HepG2 (cell line): ENCODE measurements around the gene ADGRE3. TPM values are rescaled to one million over a fixed set of nuclear protein-coding genes. Genes with fewer than 3 reads are reported as not detected.
A peak's percentile ranks its signal among the peaks of the same experiment; 100 is the strongest.

Experiments
- ATAC-seq: fragments of 200-7000 bp; cut with Tn5 transposase; 3 replicates; pipeline ENCODE4 v1.9.1; 2020; ENCODE audit warnings: mild to moderate bottlenecking, moderate library complexity
- BruUV-seq: library from RNA; stranded (reverse); fragments of 400-500 nt; replicated peaks from 2 replicates; lab custom pipeline; 2021; lab: Mats Ljungman, UMichigan
- CTCF ChIA-PET: fragments of 300-600 bp; formaldehyde crosslinking; extraction: SDS; loops from one replicate; lab custom pipeline; 2021; ENCODE audit warnings: low total read pairs, inconsistent platforms, low intra/inter-chr PET ratio; lab: Yijun Ruan, JAX
- POLR2A ChIA-PET: fragments of 350-600 bp; sonication (Branson Sonifier 250); formaldehyde crosslinking; loops from one replicate; lab custom pipeline; 2020; ENCODE audit warnings: antibody characterized with exemption, inconsistent platforms; lab: Yijun Ruan, JAX
- DNase-seq: peaks from one replicate; pipeline ENCODE4 v3.0.0-alpha.2; 2015; ENCODE audit warnings: low spot score
- FAIRE-seq: peaks from 3 replicates; lab custom pipeline; 2011; peaks lifted over from hg19 to GRCh38; lab: Jason Lieb, UNC
- H2AFZ ChIP-seq: one replicate; pipeline ENCODE4 v1.6.1; 2011; ENCODE audit warnings: low read length, inconsistent platforms
- H3K27ac ChIP-seq: fragments of 300-600 bp; 3 replicates; pipeline ENCODE4 v1.8.0; 2011; ENCODE audit warnings: mixed run types, mild to moderate bottlenecking, mixed read lengths, low read length, inconsistent platforms; ENCODE audit not compliant: insufficient read depth; ENCODE audit errors: extremely low read length
- H3K27me3 ChIP-seq, 2 experiments: fragments of 200-600 bp in 1 of 2; 2 replicates in 1 of 2; 3 replicates in 1 of 2; pipeline versions ENCODE4 v1.6.0 to v1.8.0; 2011; ENCODE audit warnings: low read length in 2 of 2, mild to moderate bottlenecking in 2 of 2, moderate library complexity in 2 of 2, inconsistent platforms in 1 of 2; ENCODE audit not compliant: insufficient read depth in 2 of 2, control insufficient read depth in 1 of 2
- H3K36me3 ChIP-seq, 2 experiments: fragments of 200-600 bp in 1 of 2; replicated peaks in 1 of 2; 2 replicates in 1 of 2; 3 replicates in 1 of 2; pipeline versions ENCODE4 v1.5.1 to v1.8.0; 2011; ENCODE audit warnings: low read length in 2 of 2, inconsistent platforms in 1 of 2; ENCODE audit not compliant: insufficient read depth in 2 of 2, control insufficient read depth in 1 of 2
- H3K4me1 ChIP-seq: 2 replicates; pipeline ENCODE4 v1.5.1; 2012; ENCODE audit warnings: low read length, inconsistent platforms; ENCODE audit not compliant: insufficient read depth
- H3K4me2 ChIP-seq: 2 replicates; pipeline ENCODE4 v1.6.0; 2011; ENCODE audit warnings: low read depth, low read length, inconsistent platforms
- H3K4me3 ChIP-seq, 3 experiments: fragments of 200-600 bp in 1 of 3; sonication (generic), shearing (Covaris generic) in 1 of 3; replicated peaks in 1 of 3; 2 replicates each; pipeline ENCODE4 v1.5.1; 2011 to 2016; ENCODE audit warnings: low read length in 3 of 3, inconsistent platforms in 2 of 3, low read depth in 2 of 3, mild to moderate bottlenecking in 2 of 3, control low read depth in 1 of 3, mixed read lengths in 1 of 3; ENCODE audit not compliant: insufficient read depth in 1 of 3
- H3K79me2 ChIP-seq: one replicate; pipeline ENCODE4 v1.6.1; 2011; ENCODE audit warnings: low read length, inconsistent platforms; ENCODE audit not compliant: insufficient read depth
- H3K9ac ChIP-seq: 2 replicates; pipeline ENCODE4 v1.6.0; 2011; ENCODE audit warnings: mild to moderate bottlenecking, low read depth, low read length, inconsistent platforms; ENCODE audit not compliant: insufficient read depth
- H3K9me3 ChIP-seq: 2 replicates; pipeline ENCODE4 v1.5.1; 2012; ENCODE audit warnings: mild to moderate bottlenecking, low read length
- H4K20me1 ChIP-seq: 2 replicates; pipeline ENCODE4 v1.6.0; 2011; ENCODE audit warnings: inconsistent platforms, mild to moderate bottlenecking, low read length, moderate library complexity; ENCODE audit not compliant: insufficient read depth
- CAMTA2 ChIP-seq: sonication (generic); formaldehyde crosslinking; IDR thresholded peaks from 2 replicates; pipeline ENCODE4 v1.4.0; 2020; ENCODE audit warnings: mild to moderate bottlenecking, missing genetic modification reagents, borderline replicate concordance
- CREM ChIP-seq, 2 experiments: sonication (generic) in 1 of 2; formaldehyde crosslinking in 1 of 2; IDR thresholded peaks; 2 replicates each; pipeline versions ENCODE4 v1.4.0 to v1.6.1; 2016 to 2020; ENCODE audit warnings: antibody characterized with exemption in 1 of 2, mild to moderate bottlenecking in 1 of 2, missing genetic modification reagents in 1 of 2
- HOXA5 ChIP-seq: sonication (generic); formaldehyde crosslinking; IDR thresholded peaks from 2 replicates; pipeline ENCODE4 v1.4.0; 2020; ENCODE audit warnings: missing genetic modification reagents
- MAFF ChIP-seq: IDR thresholded peaks from 2 replicates; pipeline ENCODE4 v1.6.1; 2011; ENCODE audit warnings: low read depth, low read length, improper control_type of control experiment
- MATR3 ChIP-seq: sonication (generic); formaldehyde crosslinking; IDR thresholded peaks from 2 replicates; pipeline ENCODE4 v1.4.0; 2020; ENCODE audit warnings: missing genetic modification reagents
- NFYB ChIP-seq: sonication (generic); formaldehyde crosslinking; IDR thresholded peaks from 2 replicates; pipeline ENCODE4 v1.4.0; 2020; ENCODE audit warnings: missing genetic modification reagents
- POGZ ChIP-seq: sonication (generic); formaldehyde crosslinking; IDR thresholded peaks from 2 replicates; pipeline ENCODE4 v1.4.0; 2020; ENCODE audit warnings: mild to moderate bottlenecking, missing genetic modification reagents
- ZFP36L1 ChIP-seq: sonication (generic); formaldehyde crosslinking; IDR thresholded peaks from 2 replicates; pipeline ENCODE4 v1.8.0; 2022; ENCODE audit warnings: mild to moderate bottlenecking, missing genetic modification reagents, moderate library complexity
- ZNF124 ChIP-seq: sonication (generic); formaldehyde crosslinking; IDR thresholded peaks from 2 replicates; pipeline ENCODE4 v1.4.0; 2020; ENCODE audit warnings: missing genetic modification reagents
- ZNF136 ChIP-seq: sonication (generic); formaldehyde crosslinking; IDR thresholded peaks from 2 replicates; pipeline ENCODE4 v1.8.1; 2022; ENCODE audit warnings: low read depth, mild to moderate bottlenecking, moderate library complexity, missing genetic modification reagents
- ZNF264 ChIP-seq: sonication (generic); formaldehyde crosslinking; IDR thresholded peaks from 2 replicates; pipeline ENCODE4 v1.4.0; 2020; ENCODE audit warnings: missing genetic modification reagents
- WGBS: methylation state at CpG from one replicate; pipeline ENCODE4 v1.1.6; 2017; ENCODE audit warnings: low lambda C conversion rate; 5-methylcytosine and 5-hydroxymethylcytosine counted together
- in situ Hi-C: cut with HindIII; loops from 2 replicates; pipeline ENCODE4 v1.10.0; 2017; ENCODE audit warnings: low pct_unique_long_range_greater_than_20kb; ENCODE audit not compliant: extremely low pct_ligation_motif_present
- intact Hi-C: fragments of 100-400 bp; cut with micrococcal nuclease; formaldehyde crosslinking; loops from one replicate; pipeline ENCODE4 v1.10.0; 2022; ENCODE audit not compliant: unreplicated experiment
- polyA plus RNA-seq, 8 experiments: library from polyadenylated mRNA; depleted of rRNA in 3 of 8; stranded (reverse) in 7 of 8; unstranded in 1 of 8; fragments of >200 nt; fragmentation: Illumina TruSeq in 4 of 8; extraction: Trizol in 4 of 8; gene quantifications; 2 replicates each; pipeline versions ENCODE4 v1.2.1 to v1.2.3, GENCODE V29; 2011 to 2016; ENCODE audit warnings: low read depth in 4 of 8, missing spikeins in 1 of 8, mixed read lengths in 1 of 8; ENCODE audit not compliant: insufficient read depth in 1 of 8
- total RNA-seq, 5 experiments: library from RNA; depleted of rRNA; stranded (reverse); fragments of >200 nt; fragmentation: Illumina TruSeq; extraction: Trizol; gene quantifications; 2 replicates each; pipeline ENCODE4 v1.2.3, GENCODE V29; 2016; ENCODE audit warnings: low read depth in 1 of 5
- TF ChIP-seq, protein P1 (sequence below): sonication (generic); formaldehyde crosslinking; IDR thresholded peaks from 2 replicates; pipeline ENCODE4 v1.5.1; 2020; ENCODE audit warnings: missing genetic modification reagents, mild to moderate bottlenecking, borderline replicate concordance
- TF ChIP-seq, protein P2 (sequence below): sonication (generic); formaldehyde crosslinking; IDR thresholded peaks from 2 replicates; pipeline ENCODE4 v1.4.0; 2020; ENCODE audit warnings: mild to moderate bottlenecking, missing genetic modification reagents
- TF ChIP-seq, protein P3 (sequence below): sonication (generic); formaldehyde crosslinking; IDR thresholded peaks from 2 replicates; pipeline ENCODE4 v1.4.0; 2020; ENCODE audit warnings: missing genetic modification reagents

Gene ADGRE3
- total and polyA plus RNA-seq, 2 of the 13 experiments (the other 11 are each of a cell fraction or from before 2014, with no cell fraction given): not detected

DNA sequence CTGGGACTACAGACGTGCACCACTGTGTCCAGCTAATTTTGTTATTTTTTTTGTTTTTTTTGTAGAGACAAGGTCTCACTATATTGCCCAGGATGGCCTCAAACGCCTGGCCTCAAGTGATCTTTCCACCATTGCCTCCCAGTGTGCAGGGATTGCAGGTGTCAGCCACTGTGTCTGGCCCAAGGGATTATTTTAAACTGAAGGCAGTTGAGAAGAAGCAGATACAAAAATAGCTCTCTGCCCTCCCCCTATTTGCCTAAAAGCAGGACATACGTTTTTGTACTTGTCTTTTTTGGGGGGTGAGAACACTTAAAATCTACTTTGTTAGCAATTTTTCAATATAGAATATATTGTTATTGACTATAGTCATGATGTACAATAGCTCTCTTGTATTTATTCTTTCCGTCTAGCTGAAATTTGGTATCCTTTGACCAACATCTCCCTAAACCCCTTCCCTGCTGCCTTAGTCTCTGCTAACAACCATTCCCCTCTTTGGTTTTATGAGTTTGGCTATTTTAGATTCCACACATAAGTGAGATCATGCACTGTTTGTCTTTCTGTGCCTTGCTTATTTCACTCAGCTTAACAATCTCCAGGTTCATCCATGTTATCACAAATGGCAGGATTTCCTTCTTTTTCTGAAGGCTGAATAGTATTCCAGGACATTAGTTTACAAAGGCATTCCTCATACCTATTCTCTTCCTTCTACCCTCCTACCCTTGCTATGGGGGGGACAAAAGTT is 34.9 kb downstream of the ADGRE3 start:
- H3K4me1 ChIP-seq: no peaks in the 10 kb centered on the region
- ATAC-seq: no peak
- DNase-seq: no peak
- intact Hi-C loops: no loop called here
- H4K20me1 ChIP-seq: no peaks in the 10 kb centered on the region
- ChIA-PET CTCF (no interaction called here), POLR2A (no interaction called here)
- H3K79me2 ChIP-seq: no peaks in the 10 kb centered on the region
- no peak overlapping the region for H3K9ac ChIP-seq
- BruUV-seq: no TSS peak
- H3K36me3 ChIP-seq: no peaks in the 10 kb centered on the region
- no peaks in the 10 kb centered on the region for H3K27me3 ChIP-seq
- H3K27ac ChIP-seq: no peak overlapping the region
- H2AFZ ChIP-seq: no peak overlapping the region
- no peak overlapping the region for H3K4me3 ChIP-seq
- in situ Hi-C loops: no loop called here
- peaks cover 9% of the 10 kb centered on the region for H3K9me3 ChIP-seq
- TF ChIP-seq CAMTA2 (CRISPR knock-in tag) (no peak), ZNF264 (CRISPR knock-in tag) (no peak), MAFF (no peak)
- TF ChIP-seq, protein P1, sequence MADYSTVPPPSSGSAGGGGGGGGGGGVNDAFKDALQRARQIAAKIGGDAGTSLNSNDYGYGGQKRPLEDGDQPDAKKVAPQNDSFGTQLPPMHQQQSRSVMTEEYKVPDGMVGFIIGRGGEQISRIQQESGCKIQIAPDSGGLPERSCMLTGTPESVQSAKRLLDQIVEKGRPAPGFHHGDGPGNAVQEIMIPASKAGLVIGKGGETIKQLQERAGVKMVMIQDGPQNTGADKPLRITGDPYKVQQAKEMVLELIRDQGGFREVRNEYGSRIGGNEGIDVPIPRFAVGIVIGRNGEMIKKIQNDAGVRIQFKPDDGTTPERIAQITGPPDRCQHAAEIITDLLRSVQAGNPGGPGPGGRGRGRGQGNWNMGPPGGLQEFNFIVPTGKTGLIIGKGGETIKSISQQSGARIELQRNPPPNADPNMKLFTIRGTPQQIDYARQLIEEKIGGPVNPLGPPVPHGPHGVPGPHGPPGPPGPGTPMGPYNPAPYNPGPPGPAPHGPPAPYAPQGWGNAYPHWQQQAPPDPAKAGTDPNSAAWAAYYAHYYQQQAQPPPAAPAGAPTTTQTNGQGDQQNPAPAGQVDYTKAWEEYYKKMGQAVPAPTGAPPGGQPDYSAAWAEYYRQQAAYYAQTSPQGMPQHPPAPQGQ (CRISPR knock-in tag): no peak
- no peak overlapping the region for H3K4me2 ChIP-seq
- no peak for FAIRE-seq
- 5% methylated on average over 4 of the region's 4 CpGs for WGBS

DNA sequence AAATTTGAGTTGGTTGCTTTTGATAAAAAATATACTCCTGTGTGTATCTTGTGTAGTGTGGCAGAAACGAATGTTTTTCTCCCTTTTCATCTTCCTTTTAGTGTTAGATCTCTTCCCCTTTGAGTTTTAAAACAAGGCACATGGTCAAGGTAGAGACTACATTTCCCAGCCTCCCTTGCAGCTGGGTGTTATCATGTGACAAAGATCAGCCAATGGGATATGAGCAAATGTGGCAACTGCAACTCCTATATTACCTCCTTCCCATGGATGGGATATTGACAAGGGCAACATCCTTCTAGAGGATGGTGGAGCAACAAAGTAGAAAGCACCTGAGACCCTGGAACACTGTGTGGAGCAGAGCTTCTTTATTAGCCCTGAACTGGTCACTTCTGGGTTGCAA is 42.4 kb downstream of the ADGRE3 start:
- no peak overlapping the region for H3K4me2 ChIP-seq
- ATAC-seq: no peak
- no peak overlapping the region for H3K27ac ChIP-seq
- in situ Hi-C loops: no loop called here
- POLR2A ChIA-PET: no interaction called here
- no peaks in the 10 kb centered on the region for H3K9me3 ChIP-seq
- no peaks in the 10 kb centered on the region for H3K4me1 ChIP-seq
- H4K20me1 ChIP-seq: no peaks in the 10 kb centered on the region
- H2AFZ ChIP-seq: no peak overlapping the region
- peak; percentile 32 for DNase-seq
- peak; percentile 59 for FAIRE-seq
- WGBS: 0% methylated on average over 1 of the region's 1 CpG
- H3K4me3 ChIP-seq: no peak overlapping the region
- no peak overlapping the region for H3K9ac ChIP-seq
- intact Hi-C loops: no loop called here
- CTCF ChIA-PET: no interaction called here
- no peaks in the 10 kb centered on the region for H3K36me3 ChIP-seq
- no peaks in the 10 kb centered on the region; a peak in 1 of 5 replicates for H3K27me3 ChIP-seq
- no TSS peak for BruUV-seq
- H3K79me2 ChIP-seq: no peaks in the 10 kb centered on the region
- TF ChIP-seq ZNF136 (no peak), NFYB (CRISPR knock-in tag) (peak; percentile 65), ZNF124 (CRISPR knock-in tag) (no peak), HOXA5 (CRISPR knock-in tag) (no peak), ZFP36L1 (no peak), POGZ (CRISPR knock-in tag) (no peak), MATR3 (no peak), CREM (IDR thresholded peaks at IDR 0.05) (peak; percentile 28; the same call in 1 of the 2 replicates), CREM (CRISPR knock-in tag; IDR thresholded peaks at IDR 0.05) (no peak)
- TF ChIP-seq, protein P2, sequence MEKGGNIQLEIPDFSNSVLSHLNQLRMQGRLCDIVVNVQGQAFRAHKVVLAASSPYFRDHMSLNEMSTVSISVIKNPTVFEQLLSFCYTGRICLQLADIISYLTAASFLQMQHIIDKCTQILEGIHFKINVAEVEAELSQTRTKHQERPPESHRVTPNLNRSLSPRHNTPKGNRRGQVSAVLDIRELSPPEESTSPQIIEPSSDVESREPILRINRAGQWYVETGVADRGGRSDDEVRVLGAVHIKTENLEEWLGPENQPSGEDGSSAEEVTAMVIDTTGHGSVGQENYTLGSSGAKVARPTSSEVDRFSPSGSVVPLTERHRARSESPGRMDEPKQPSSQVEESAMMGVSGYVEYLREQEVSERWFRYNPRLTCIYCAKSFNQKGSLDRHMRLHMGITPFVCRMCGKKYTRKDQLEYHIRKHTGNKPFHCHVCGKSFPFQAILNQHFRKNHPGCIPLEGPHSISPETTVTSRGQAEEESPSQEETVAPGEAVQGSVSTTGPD: no peak
- TF ChIP-seq, protein P3, sequence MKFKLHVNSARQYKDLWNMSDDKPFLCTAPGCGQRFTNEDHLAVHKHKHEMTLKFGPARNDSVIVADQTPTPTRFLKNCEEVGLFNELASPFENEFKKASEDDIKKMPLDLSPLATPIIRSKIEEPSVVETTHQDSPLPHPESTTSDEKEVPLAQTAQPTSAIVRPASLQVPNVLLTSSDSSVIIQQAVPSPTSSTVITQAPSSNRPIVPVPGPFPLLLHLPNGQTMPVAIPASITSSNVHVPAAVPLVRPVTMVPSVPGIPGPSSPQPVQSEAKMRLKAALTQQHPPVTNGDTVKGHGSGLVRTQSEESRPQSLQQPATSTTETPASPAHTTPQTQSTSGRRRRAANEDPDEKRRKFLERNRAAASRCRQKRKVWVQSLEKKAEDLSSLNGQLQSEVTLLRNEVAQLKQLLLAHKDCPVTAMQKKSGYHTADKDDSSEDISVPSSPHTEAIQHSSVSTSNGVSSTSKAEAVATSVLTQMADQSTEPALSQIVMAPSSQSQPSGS (CRISPR knock-in tag): no peak
